ENCODE data around the gene MAP3K4.

GRCh38 chr6:161130541-161130940 lies 139.0 kb downstream of the MAP3K4 start:
- TF ChIP-seq POLR2A (IDR thresholded peaks at IDR 0.05) (no peak), CTCF (IDR thresholded peaks at IDR 0.05) (no peak), EP300 (IDR thresholded peaks at IDR 0.05) (no peak), POLR2AphosphoS5 (IDR thresholded peaks at IDR 0.05) (no peak)

Data from sigmoid colon (tissue), 4 donors.